SK-N-DZ (cell line): ENCODE results near the gene PHYH. TPM values are rescaled to one million over a fixed set of nuclear protein-coding genes. Genes with fewer than 3 reads are reported as not detected.
"Not testable (repeated sequence)": the region's sequence is repeated elsewhere in the genome, so short reads cannot be mapped to it uniquely, and the experiment has no call there.

Experiments used
- DNase-seq: peaks from one replicate; pipeline ENCODE4 v3.0.0-alpha.2; 2015; ENCODE audit warnings: low spot score
- polyA plus RNA-seq, 2 experiments: library from polyadenylated mRNA; depleted of rRNA; stranded (reverse); fragments of >200 nt; gene quantifications; 2 replicates each; pipeline ENCODE4 v1.2.3, GENCODE V29; 2014

Gene PHYH
- 15.6 and 22.4 TPM in 2 replicates for polyA plus RNA-seq (2014; cell fraction: cytosol; rRNA removed)
- 11.8 and 13.8 TPM in 2 replicates for polyA plus RNA-seq (2014; cell fraction: nucleus; rRNA removed)

- DNase-seq = peak; percentile 74
Measured at GRCh38 chr10:13299437-13300287, at the start of gene PHYH. Gene PHYH (minus strand): TSS chr10:13300064. CDS start chr10:13300042, 22 bp downstream.

- peak; percentile 82 for DNase-seq
Measured at GRCh38 chr10:13348216-13349017, 48.6 kb upstream of the PHYH start, which contains the start of gene SEPHS1. Gene SEPHS1 (minus strand): TSS chr10:13348293. CDS start chr10:13344950, 3,343 bp downstream.

- peak; percentile 77 for DNase-seq
Measured at GRCh38 chr10:13347500-13348156, 47.8 kb upstream of the PHYH start.

- no peak for DNase-seq
Measured at GRCh38 chr10:13347043-13347499, 47.2 kb upstream of the PHYH start.

- DNase-seq = no peak
Measured at GRCh38 chr10:13346283-13347042, 46.6 kb upstream of the PHYH start.

GRCh38 chr10:13340626-13341376 lies 40.9 kb upstream of the PHYH start:
- DNase-seq = no peak

GRCh38 chr10:13340068-13340467 lies 40.2 kb upstream of the PHYH start:
- DNase-seq = peak; percentile 47

GRCh38 chr10:13338390-13339110 lies 38.7 kb upstream of the PHYH start:
- no peak for DNase-seq

- DNase-seq = no peak
Measured at GRCh38 chr10:13337827-13338196, 37.9 kb upstream of the PHYH start.

- no peak for DNase-seq
Measured at GRCh38 chr10:13337128-13337826, 37.4 kb upstream of the PHYH start.

GRCh38 chr10:13335881-13336280 lies 36.0 kb upstream of the PHYH start:
- DNase-seq = no peak

- DNase-seq = no peak
Measured at GRCh38 chr10:13334556-13334955, 34.7 kb upstream of the PHYH start.

GRCh38 chr10:13331646-13332045 lies 31.8 kb upstream of the PHYH start:
- DNase-seq = no peak

GRCh38 chr10:13330980-13331379 lies 31.1 kb upstream of the PHYH start:
- not testable (repeated sequence) for DNase-seq

GRCh38 chr10:13329565-13329964 lies 29.7 kb upstream of the PHYH start:
- DNase-seq = no peak

GRCh38 chr10:13328613-13329012 lies 28.7 kb upstream of the PHYH start:
- no peak for DNase-seq

- no peak for DNase-seq
Measured at GRCh38 chr10:13328126-13328525, 28.3 kb upstream of the PHYH start.

GRCh38 chr10:13327534-13327933 lies 27.7 kb upstream of the PHYH start:
- DNase-seq = no peak

GRCh38 chr10:13322615-13323148 lies 22.8 kb upstream of the PHYH start:
- no peak for DNase-seq
